ENCODE measurements around the gene RASSF1.

RASSF1 gene

GRCh38 chr3:50365080-50365841 lies 24.6 kb upstream of the RASSF1 start:
- DNase-seq: peak; percentile 94

GRCh38 chr3:50364573-50365079 lies 24.0 kb upstream of the RASSF1 start:
- DNase-seq: no peak

- no peak for DNase-seq
These were observed 19.1 kb upstream of the RASSF1 start for GRCh38 chr3:50359760-50360110.

- peak; percentile 97 for DNase-seq
These were observed 18.5 kb upstream of the RASSF1 start, which contains the start of gene TMEM115 for GRCh38 chr3:50358911-50359759. TSS of gene TMEM115 (minus strand) at chr3:50359521. CDS start at chr3:50359063, 458 bp downstream.

DNA sequence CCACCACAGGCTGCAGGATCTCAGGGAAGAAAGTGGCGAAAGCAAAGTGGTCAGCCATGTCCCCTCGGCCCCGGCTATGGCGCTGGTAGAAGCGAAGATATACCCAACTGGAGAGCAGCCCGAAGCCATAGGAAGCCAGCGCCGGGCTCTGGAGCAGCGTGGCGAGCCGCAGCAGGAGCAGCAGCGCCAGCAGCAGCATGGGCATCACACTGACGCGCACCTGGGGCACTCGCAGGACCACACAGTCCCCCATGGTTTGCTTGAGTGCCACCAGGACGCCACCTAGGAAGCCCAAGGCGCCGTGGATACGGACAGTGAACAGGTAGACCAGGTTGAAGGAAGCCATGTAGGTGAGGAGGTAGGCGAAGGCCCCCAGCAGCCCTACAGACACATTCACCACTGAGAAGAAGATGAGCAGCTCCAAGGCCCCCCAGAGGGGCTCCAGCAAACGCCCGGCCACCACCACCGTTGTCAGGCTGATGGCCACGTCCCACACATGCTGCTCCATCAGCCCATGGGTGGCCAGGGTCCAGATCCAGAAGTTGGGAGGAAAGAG lies 17.8 kb upstream of the RASSF1 start:
- DNase-seq: no peak

- no peak for DNase-seq
These were observed 16.8 kb upstream of the RASSF1 start for GRCh38 chr3:50357481-50357880.

DNA sequence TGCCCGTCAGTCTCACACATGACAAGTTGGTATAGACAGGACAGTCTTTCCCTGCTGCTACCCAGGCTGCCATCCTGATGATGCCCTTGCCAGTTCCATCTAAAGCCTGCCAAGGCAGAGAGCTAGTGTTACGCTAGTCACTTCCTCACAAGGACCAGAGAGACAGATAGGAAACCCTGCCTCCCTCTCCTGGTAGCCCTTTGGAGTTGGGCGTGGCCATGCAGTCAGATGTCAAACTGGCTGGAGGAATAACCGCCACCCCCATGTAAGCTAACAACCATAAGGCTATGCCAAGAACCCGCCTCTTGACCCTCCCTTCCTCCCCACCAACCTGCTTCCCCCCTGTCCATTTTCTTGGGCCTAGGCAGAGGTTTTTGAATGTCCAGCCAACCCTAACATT lies 15.9 kb upstream of the RASSF1 start:
- no peak for DNase-seq

DNA sequence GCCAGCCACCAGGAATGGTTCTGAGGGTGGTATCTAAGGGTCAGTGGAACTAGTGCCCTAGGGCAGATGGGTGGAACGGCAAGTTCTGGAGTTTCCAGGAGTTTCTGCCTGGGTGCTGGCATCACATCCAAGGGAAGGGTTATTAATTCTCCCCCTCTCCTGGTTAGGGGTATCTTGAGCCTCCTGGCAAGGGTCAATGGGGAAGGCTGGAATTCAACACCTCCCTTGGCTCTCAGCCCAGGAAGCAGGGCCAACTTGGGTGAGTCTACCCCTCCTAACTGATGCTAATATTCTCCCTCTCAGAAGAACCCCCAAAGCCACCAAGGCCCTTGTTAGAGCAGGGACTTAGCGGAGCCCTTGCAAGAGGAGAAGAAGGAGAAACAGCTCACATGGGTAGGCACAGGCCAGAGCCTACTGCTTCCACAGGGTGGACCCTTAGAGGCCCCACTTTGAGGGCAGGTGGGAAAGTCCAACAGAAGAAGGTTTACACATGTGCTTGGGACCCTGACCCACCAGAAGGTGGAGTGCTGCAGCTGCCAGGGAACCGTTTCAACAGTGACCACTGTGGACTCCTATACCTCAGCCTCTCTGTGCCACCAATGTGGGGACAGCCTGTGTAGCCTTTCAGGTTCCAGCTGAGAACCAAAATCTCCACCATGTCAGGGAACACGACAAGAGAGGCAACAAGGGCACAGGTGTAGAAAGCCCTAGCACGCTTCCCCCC lies 15.4 kb upstream of the RASSF1 start:
- DNase-seq: no peak

- DNase-seq: no peak
These were observed 14.2 kb upstream of the RASSF1 start for GRCh38 chr3:50354850-50355249.

DNA sequence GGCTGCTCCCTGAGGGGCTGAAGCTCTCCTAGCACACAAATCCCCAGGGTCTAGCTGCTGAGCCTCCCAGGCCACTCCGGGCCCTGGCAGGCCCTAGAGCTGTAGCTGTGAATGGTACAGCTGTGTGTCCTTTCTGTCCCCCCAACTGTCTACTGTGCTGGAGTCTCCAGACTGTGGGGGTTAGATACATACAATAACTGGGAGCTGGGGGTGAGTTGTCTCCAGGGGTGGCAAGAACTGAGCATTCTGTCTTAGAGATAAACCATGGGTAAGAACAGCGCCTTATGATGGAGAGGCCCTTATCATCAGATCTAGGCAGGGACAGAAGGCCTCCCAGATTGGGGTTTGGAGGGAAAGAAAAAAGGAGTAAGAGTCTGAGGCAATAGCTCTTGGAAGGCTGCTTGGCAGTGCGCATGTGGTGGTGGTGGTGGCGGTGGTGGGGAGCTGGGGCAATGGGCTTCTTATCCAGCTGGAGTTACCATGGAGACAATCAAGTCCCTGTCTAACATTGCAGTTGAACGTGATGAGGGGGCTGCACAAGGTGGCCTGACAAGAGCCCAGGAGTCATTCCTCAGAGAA lies 13.6 kb upstream of the RASSF1 start:
- no peak for DNase-seq

- no peak for DNase-seq
These were observed 12.8 kb upstream of the RASSF1 start for GRCh38 chr3:50353245-50354004.

- DNase-seq: no peak
These were observed 12.1 kb upstream of the RASSF1 start for GRCh38 chr3:50352781-50353180.

GRCh38 chr3:50351323-50351697 lies 10.7 kb upstream of the RASSF1 start:
- no peak for DNase-seq

DNA sequence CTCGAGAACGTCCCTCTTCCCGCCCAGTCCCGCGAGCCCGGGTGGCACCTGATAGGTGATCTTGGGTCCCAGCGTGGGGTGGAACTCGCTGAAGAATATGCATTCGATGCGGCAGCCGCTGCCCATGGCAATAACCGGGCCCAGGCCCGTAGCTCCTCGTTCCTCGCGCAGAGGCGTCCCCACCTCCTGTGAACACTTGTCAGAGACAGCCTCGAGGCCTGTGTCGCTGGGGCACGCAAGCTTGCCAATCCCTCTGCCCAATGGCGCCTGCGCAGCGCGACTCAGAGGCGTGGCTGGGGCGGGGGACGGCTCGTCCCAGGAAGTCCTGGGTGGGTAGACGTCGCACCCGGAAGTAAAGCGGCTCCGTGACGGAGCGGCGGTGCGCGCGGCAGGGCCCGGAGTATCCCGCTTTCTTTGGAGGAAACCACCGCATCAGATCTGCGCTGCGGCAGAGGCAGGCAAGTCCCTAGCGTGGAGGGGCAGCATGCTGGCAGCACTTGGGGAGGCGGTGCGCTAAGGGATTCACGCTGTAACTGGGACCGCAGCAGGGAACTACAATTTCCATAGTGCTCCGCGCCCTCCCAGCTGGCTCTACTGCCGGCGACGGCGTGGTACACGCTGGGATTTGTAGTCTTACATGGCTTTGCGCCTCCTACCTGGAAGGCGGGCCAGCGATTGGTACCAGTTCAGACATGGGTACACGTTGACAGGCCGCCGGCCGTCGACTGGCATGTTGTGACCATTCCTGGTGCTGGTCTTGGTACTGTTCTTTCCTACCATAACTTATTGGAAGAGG lies 10.1 kb upstream of the RASSF1 start, which contains the start of the genes CYB561D2 and NPRL2:
Gene CYB561D2 (plus strand): TSS at position 336 of the 796 bp plus-strand sequence. CDS start 572 bp downstream, outside the sequence.
Gene NPRL2 (minus strand): TSS at position 249 of the 796 bp plus-strand sequence. CDS start 123 bp downstream, at position 126.
- DNase-seq: peak; percentile 99

DNA sequence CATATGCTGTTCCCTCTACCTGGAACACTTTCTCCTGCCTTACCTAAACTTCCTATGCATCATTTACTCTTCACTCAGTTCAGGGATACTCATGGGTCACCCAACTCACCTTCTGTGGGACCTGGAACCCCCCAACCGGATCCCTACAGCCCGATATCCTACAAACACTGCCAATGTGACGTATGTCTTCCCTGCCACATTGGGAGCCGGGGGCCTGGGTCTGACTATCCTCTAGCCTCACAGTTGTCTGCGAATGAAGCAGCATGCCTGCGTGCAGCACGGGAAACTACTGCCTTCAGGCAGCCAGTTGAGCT lies 9.5 kb upstream of the RASSF1 start:
- DNase-seq: no peak

DNA sequence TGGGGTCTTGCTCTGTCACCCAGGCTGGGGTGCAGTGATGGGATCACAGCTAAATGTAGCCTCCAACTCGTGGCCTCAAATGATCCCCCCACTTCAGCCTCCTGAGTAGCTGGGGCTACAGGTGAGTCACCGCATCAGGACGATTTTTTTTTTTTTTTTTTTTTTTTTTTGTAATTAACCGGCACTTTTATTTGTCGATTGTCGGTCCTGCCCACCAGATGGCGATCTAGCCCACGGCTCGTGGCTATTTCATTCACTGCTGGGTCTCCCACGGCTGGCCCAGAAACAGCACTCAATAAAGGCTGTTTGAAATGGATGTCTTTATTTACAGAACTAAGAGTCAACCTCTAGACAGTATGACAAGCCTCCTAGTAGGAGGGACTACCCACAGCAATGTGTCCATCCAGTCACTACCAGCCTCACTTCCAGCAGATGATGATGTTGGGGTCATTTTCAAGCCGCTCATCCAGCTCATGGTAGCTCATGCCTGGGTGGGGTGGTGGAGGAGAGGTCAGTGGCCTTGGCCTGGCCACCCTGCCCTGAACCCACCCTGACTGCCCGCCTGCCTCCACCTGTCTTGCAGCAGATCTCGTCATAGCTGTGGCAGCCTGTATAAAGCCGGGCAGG lies 6.7 kb upstream of the RASSF1 start:
- peak; percentile 80 for DNase-seq

GRCh38 chr3:50345586-50346234 lies 5.1 kb upstream of the RASSF1 start, which contains the start of gene ZMYND10:
TSS of gene ZMYND10 (minus strand) at chr3:50345732. CDS start at chr3:50345579, 153 bp downstream.
- DNase-seq: peak; percentile 76

GRCh38 chr3:50345008-50345407 lies 4.4 kb upstream of the RASSF1 start:
- no peak for DNase-seq

DNA sequence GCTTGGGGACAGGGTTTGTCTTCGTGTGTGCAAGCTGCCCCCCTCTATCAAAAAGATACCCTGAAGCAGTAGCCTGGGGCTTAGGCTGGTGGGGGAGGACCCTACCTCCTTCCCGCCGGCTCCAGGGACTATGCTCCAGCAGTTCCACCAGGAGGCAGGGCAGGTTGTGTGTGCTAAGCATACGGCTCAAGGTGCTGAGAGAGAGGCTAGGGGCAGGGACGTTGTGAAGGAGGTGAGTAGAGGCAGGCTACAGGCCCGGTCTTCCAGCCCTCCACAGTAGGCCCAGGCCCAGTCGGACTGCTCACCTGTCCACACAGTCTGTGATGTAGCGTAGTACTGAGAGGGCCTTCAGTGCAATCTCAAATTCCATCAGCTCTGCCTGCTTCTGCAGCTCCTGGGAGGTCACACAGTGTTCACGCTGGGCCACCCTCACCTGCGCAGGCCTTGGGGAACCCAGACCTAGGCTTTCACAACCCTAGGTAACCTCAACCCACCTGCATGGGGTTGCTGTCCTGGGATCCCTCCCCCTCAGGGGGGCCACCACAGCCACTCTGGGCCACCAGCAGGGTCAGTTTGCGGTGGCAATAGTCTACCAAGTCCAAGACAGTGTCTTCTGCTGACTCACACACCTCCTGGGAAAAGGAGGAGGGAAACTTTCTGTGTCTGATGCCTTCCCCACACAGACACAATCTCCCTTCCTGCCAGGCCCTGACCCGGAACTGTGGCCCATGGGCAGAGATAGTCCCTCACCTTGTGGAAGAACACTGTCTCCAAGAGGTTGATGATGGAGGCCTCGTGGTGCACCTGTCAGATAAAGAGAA lies 2.4 kb upstream of the RASSF1 start:
- no peak for DNase-seq

Measured in stimulated activated CD4-positive, alpha-beta T cell treated with anti-CD3 and anti-CD28 coated beads, Interleukin-4, amount 100 ng/mL, for 24 hours (primary cell).